Astrocyte of the cerebellum (primary cell): ENCODE measurements around the gene VANGL2.

Experiments used
- DNase-seq: peaks from one replicate; pipeline ENCODE4 v3.0.0-alpha.2; 2011; ENCODE audit warnings: low read depth
- H3K4me3 ChIP-seq: 2 replicates; pipeline ENCODE4 v1.5.1; 2011; ENCODE audit warnings: mild to moderate bottlenecking, low read depth, low read length, moderate library complexity
- CTCF ChIP-seq: IDR thresholded peaks from 2 replicates; pipeline ENCODE4 v1.5.1; 2012; ENCODE audit warnings: low read length, low read depth, moderate library complexity, mild to moderate bottlenecking; ENCODE audit errors: missing control alignments
- in situ Hi-C: cut with HindIII; loops from 2 replicates; pipeline ENCODE4 v1.10.0; 2017; ENCODE audit warnings: low sequenced_read_pairs

Gene VANGL2

DNA sequence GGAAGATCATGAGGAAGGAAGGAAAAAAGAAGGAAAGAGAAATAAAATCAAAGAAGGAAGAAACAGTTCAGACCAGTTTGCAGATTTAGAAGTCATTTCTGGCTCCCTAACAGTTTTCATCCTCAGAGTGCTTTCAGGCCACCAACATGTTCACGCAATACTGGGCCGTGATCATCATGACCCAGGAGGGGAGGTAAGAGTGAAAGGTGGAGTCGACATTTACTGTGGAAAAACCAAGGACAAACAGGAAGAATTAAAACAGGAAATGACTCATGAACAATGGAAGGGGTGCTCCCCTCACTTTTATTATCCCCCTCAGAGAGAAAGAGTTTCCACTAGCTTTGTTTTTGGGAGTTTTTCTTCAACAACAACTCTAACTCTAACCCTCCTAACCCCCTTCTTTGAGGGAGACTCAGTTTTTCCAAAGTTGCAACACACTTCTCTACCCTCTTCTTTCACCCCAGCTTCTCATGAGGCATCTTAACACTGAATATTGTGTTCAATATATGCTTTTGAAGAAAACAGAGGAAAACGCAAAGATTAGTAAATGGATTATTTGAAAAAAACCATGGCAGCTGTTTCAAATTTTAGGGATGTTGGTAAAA lies 60.4 kb downstream of the VANGL2 start:
- TF ChIP-seq CTCF: no peak
- in situ Hi-C loops: no loop called here
- H3K4me3 ChIP-seq: no peak overlapping the region
- no peak for DNase-seq

- in situ Hi-C loops: loop anchor here (5.0 kb wide), 1 partner anchor 33 kb away; no protein-coding TSS in a partner anchor
Measured at GRCh38 chr1:160465123-160465522, 64.8 kb downstream of the VANGL2 start.

DNA sequence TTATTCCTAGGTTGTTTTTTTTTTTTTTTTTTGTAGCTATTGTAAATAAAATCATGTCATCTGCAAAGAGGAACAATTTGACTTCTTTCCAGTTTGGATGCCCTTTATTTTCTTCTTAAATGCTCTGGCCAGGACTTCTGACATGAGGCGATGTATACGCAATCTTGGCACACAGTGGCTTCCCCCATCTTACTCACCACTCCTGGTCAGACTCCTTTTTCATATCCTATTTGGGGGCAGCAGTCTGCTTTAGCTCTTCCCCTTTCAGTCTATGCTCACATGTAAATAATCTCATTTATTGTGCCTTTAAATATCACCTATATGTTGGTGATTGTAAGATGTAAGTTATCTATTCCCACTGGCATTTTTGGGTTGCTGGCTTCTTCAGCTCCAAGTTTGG lies 66.6 kb downstream of the VANGL2 start:
- in situ Hi-C loops: loop anchor here (5.0 kb wide), 1 partner anchor 35 kb away; no protein-coding TSS in a partner anchor
- H3K4me3 ChIP-seq: no peak overlapping the region

More at GRCh38 chr1:160465123-160465522, 64.8 kb downstream of the VANGL2 start:
- no peak for DNase-seq
- TF ChIP-seq CTCF: no peak
- no peak overlapping the region for H3K4me3 ChIP-seq

DNA sequence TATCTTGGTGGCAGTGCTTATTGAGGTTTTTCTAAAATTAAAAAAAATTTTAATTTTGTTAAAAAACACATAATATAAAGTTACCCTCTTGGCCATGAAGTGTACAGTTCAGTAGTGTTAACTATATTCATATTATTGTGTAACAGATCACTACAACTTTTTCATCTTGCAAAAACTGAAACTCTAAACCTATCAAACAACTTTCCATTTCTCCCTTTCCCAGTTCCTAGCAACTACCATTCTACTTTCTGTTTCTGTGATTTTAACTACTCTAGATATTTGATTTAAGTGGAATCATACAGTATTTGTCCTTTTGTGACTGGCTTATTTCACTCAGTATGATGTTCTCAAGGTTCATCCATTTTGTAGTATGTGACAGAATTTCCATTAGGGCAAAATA lies 67.2 kb downstream of the VANGL2 start:
- no peak for DNase-seq
- H3K4me3 ChIP-seq: no peak overlapping the region
- in situ Hi-C loops: loop anchor here (5.0 kb wide), 1 partner anchor 35 kb away; no protein-coding TSS in a partner anchor
- no peak for TF ChIP-seq CTCF

More for the DNA sequence above, 66.6 kb downstream of the VANGL2 start:
- no peak for TF ChIP-seq CTCF
- no peak for DNase-seq

DNA sequence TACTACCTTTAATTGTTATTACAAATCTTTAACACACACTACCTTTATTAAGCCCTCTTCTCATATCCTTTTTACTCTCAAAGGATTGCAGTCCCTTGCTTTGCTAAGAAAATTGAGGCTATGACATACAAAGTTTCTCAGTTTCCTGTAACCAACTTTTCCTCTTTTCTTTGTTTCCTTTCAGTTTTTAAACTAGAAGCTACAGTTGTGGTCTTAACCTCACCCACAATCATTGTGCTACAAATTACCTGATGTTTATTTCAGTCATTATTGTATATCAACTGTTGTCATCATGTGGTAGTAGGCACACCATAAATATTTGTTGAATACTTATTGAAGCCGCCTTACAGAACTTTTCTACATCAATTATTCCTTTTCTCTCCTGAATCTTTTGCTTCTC lies 70.9 kb downstream of the VANGL2 start:
- no peak overlapping the region for H3K4me3 ChIP-seq
- no peak for DNase-seq
- in situ Hi-C loops: no loop called here
- TF ChIP-seq CTCF: no peak

GRCh38 chr1:160472112-160472511 lies 71.7 kb downstream of the VANGL2 start:
- no peak for TF ChIP-seq CTCF
- in situ Hi-C loops: no loop called here
- no peak overlapping the region for H3K4me3 ChIP-seq
- no peak for DNase-seq
